ENCODE measurements around the gene TNFSF4.

The TNFSF4 gene

GRCh38 chr1:173210283-173210682, 3.2 kb upstream of the TNFSF4 start:
- DNase-seq = no peak

- no peak for DNase-seq
Measured at GRCh38 chr1:173208868-173209267, 1.7 kb upstream of the TNFSF4 start.

- peak; percentile 62 for DNase-seq
Measured at GRCh38 chr1:173208146-173208545, 1.0 kb upstream of the TNFSF4 start.

DNA sequence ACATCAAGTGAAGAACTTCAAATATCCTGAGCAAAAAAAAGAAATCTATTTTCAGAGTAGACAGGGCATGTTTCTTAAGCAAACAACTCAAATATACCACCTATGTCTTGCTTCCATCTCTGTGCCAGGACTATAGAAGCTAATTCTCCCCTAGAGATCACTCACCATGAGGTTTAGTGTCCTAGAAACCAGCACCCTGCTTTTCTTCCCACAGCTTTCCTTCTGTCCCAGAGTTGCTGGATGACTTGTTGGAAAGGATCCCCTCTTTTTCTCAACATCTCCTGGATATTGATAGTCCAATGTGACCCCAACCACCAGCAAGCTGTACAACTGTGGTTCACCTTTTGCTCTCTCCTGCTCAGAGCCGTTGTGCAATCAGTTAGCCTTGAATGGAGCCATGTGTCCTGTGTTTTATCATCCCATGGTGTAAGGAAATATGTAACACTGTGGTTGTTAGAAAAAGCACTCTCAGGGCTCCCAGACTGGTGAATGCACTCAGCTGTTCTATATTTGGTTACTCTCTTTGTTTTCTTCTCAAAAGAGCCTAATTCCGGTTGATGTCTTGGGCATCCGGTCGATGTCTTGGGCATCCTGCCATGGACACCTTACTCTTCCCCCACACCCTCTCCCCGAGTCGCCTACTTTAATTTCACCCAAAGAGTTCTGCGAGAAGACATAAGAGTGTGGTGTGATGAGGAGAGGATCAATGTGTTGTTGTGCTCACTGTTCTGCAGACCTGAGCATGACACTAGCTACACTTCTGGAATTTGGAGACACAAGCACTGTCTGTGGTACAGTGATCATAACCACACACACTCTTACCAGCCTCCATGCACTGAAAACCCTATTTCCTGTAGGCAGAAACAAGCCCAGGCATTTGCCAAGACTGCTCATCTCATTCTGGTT, 1.7 kb downstream of the TNFSF4 start:
- DNase-seq = peak; percentile 40

DNA sequence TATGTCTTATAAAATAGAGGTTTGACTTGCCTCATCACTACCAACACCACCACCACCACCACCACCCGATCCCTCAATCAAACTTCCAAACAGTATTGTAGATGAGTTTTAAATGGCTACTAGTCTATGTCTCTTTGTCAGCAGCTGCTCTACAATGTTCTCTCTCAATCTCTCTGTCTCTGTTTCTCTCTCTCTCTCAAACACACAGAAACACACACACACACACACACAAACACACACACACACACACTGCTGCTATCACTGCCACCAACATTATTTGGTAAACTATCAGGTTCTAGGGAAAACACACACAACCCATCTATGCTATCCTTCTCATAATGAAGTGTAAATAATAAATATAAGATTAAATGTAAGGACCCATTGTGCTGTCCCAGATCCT, 2.4 kb downstream of the TNFSF4 start:
- DNase-seq = no peak

DNA sequence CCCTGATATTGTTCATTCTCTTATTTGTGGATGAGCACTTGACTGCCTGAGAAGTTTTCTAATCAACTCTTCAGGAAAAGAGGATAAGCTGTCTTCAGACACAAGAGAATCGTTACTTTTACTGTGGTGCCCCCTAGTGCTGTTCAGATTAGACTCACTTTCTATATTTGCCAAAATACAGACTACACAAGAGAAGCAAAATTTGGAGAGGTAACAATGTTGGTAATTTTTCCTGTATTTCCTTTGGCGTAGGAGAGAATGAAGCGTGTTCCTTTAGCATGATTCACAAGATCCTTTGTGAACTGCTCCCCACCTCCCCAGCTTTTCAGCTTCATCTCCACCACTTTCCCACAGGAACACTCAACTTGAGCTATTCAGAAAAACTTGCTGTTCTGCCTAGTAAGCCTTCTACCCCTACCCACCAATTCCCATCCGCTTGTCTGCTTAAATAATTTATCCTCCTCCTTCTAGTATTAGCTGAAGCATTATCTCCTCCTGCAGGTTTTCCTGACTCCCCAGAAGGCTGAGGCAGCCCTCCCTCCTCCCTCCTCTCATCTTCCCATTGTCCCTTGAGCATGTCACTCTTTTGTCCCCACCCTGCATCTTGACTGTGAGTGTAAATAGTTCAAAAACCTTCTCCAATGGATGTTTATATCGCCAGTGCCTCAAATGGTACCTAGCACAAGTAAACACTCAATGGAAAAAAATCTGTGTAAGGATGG, 4.5 kb downstream of the TNFSF4 start:
- DNase-seq = peak; percentile 81

DNA sequence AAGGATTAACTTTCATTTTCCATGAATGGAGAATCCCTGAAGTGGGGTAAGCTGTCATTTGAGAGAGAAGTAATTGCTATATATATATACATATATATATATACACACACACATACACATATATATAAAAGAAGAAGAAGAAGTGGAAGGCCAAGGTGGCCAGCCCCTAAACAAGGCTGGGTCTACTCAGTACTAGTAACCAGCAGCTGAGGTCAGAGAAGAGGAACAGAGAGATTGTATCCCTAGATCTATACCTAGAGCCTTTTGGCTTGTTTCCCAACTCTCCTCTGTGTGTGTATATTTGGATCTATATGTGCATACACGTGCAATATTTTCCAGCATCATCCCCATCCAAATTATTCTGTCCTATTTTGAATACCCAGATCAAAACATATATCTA, 5.2 kb downstream of the TNFSF4 start:
- DNase-seq = no peak

- DNase-seq = no peak
Measured at GRCh38 chr1:173195596-173196088, 11.5 kb downstream of the TNFSF4 start.

GRCh38 chr1:173193639-173194038, 13.5 kb downstream of the TNFSF4 start:
- peak; percentile 49 for DNase-seq

- no peak for DNase-seq
Measured at GRCh38 chr1:173191011-173191705, 16.0 kb downstream of the TNFSF4 start.

GRCh38 chr1:173190101-173190936, 16.8 kb downstream of the TNFSF4 start:
- peak; percentile 85 for DNase-seq

- no peak for DNase-seq
Measured at GRCh38 chr1:173187671-173188237, 19.4 kb downstream of the TNFSF4 start.

DNA sequence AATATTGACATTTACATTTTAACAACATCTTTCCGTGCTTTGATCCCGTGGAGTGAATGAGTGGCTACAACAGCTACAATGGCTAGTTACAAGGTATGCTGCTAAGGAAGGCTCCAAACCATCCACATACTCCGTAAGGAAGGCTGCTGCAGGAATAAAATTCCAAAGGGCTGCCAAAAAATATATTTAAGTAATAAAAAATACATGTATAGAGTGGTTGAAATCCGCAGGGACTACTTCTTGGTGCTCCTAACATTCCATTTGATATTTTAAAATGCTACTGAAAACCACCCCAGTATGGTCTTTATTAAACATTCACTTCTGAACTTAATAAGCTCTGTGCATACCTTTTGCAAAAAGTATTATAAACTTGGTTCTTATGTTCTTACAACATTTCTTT, 25.3 kb downstream of the TNFSF4 start:
- DNase-seq = peak; percentile 75

DNA sequence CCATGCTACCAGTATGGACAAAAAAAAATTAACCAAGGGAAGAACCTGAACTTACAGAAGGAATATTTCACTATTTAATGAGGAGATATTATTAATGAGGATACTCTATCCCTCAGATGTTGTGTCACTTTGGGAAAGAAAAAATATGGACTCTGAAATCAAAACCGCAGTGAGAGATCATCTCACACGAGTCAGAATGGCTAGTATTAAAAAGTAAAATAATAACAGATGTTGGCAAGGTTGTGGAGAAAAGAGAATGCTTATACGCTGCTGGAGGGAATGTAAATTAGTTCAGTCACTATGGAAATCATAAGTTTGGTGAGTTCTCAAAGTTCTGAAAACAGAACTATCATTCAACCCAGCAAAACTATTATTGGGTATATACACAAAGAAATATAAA, 30.9 kb downstream of the TNFSF4 start:
- DNase-seq = peak; percentile 52

- DNase-seq = no peak
Measured at GRCh38 chr1:173175514-173176145, 31.5 kb downstream of the TNFSF4 start.

DNA sequence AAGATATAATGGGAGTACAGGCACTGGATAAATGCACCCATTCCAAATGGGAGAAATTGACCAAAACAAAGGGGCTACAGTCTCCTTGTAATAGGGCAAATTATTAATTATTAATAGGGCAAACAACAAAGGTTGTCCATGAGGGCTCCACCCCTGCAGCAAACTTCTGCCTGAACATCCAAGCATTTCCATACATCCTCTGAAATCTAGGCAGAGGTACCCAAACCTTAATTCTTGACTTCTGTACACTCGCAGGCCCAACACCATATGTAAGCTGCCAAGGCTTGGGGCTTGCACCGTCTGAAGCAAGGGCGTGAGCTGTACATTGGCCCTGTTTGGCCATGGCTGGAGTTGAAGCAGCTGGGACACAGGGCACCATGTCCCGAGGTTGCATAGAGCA, 33.7 kb downstream of the TNFSF4 start:
- DNase-seq = no peak

GRCh38 chr1:173171152-173171551, 36.0 kb downstream of the TNFSF4 start:
- no peak for DNase-seq

DNA sequence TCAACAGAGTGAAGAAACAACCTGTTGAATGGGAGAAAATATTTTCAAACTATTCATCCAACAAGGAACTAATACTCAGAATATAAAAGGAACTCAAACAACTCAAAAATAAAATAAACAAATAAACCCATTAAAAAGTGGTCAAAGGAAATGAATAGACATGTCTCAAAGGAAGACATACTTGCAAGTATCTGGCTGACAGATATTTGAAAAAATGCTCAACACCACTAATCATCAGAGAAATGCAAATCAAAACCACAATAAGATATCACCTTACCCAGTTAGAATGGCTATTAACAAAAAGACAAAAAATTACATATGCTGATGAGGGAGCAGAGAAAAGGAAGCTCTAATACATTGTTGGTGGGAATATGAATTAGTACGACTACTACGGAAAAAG, 38.2 kb downstream of the TNFSF4 start:
- DNase-seq = no peak

DNA sequence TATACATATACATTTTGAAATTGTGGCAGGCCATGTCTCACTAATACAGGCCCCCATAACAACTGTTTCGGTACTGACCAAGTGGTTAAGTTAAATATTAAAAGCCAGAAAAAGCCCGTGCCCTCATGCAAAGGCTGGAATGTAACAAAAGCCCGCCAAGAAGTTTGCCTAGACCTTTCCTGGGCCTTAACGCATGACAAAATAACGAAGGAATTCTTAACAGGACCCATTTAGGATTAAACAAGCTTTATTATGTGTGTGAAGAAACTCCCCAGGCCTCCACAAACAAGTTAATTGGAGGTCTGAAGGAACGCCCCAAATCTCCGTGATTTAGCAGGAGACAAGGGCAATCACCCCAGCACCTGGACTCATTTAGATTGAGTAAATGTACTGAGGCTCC, 42.4 kb downstream of the TNFSF4 start:
- no peak for DNase-seq

GRCh38 chr1:173164178-173164577, 43.0 kb downstream of the TNFSF4 start:
- DNase-seq = no peak

DNA sequence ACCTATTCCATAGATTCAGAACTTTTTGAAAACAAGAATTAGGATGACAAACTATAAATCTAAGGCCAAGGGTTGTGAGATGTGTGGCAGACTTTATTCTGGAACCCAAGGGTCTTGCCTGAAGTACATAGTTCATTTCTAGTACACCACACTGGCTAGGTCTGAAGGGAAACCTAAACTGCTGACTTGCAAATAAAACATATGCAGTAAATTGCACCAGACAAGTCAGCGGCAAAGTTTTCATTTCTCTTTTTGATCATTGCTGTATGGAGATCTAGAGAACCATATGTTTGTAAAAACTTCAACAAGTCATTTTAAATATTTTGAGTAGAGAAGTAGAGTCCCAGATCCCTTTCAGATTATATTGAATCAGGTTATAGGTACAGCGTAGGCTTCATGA, 43.9 kb downstream of the TNFSF4 start:
- DNase-seq = no peak
